H1 (cell line): ENCODE results near the gene TSPAN4. TPM values are rescaled to one million over a fixed set of nuclear protein-coding genes. Genes with fewer than 3 reads are reported as not detected.

Source experiments
- BCL11A ChIP-seq, 2 experiments: IDR thresholded peaks; one replicate each; pipeline ENCODE4 v1.6.1; 2011; ENCODE audit warnings: low read depth in 2 of 2, low read length in 2 of 2, mild to moderate bottlenecking in 2 of 2
- PHF8 ChIP-seq: fragments of 200-600 bp; sonication (generic); conservative IDR thresholded peaks from 2 replicates; pipeline ENCODE4 v1.7.1; 2012; ENCODE audit warnings: low read depth, mild to moderate bottlenecking, inconsistent platforms, low read length, moderate library complexity
- POLR2A ChIP-seq, 2 experiments: IDR thresholded peaks; 1 replicate in 1 of 2; 2 replicates in 1 of 2; pipeline ENCODE4 v1.6.1; 2011; ENCODE audit warnings: low read depth in 2 of 2, low read length in 2 of 2, mild to moderate bottlenecking in 2 of 2; ENCODE audit errors: control extremely low read depth in 1 of 2
- RFX5 ChIP-seq: IDR thresholded peaks from 2 replicates; pipeline ENCODE4 v1.6.1; 2011; ENCODE audit warnings: low read depth, low read length, improper control_type of control experiment, borderline replicate concordance
- SIN3A ChIP-seq, 2 experiments: IDR thresholded peaks in 1 of 2; conservative IDR thresholded peaks in 1 of 2; 2 replicates each; pipeline ENCODE4 v1.6.1; 2011 to 2012; ENCODE audit warnings: low read length in 2 of 2, improper control_type of control experiment in 1 of 2, low read depth in 1 of 2, mild to moderate bottlenecking in 1 of 2
- SIX5 ChIP-seq: IDR thresholded peaks from 2 replicates; pipeline ENCODE4 v1.6.1; 2011; ENCODE audit warnings: mild to moderate bottlenecking, low read depth, low read length
- TAF1 ChIP-seq: IDR thresholded peaks from 2 replicates; pipeline ENCODE4 v1.6.1; 2011; ENCODE audit warnings: mild to moderate bottlenecking, low read depth, low read length
- TBP ChIP-seq: IDR thresholded peaks from 2 replicates; pipeline ENCODE4 v1.6.1; 2011; ENCODE audit warnings: low read depth, low read length, improper control_type of control experiment
- polyA plus RNA-seq, 7 experiments: library from polyadenylated mRNA; depleted of rRNA in 3 of 7; stranded (reverse) in 5 of 7; unstranded in 2 of 7; fragments of >200 nt in 5 of 7; fragments of 200-250 nt in 2 of 7; gene quantifications; 1 replicate in 5 of 7; 2 replicates in 1 of 7; 4 replicates in 1 of 7; pipeline versions ENCODE4 v1.2.1 to v1.2.3, GENCODE V29; 2011 to 2013; ENCODE audit warnings: missing spikeins in 2 of 7, mixed read lengths in 2 of 7
- total RNA-seq: library from RNA; stranded (reverse); fragmentation: NEBNext Ultra II Directional; extraction: Animal tissue kit (Norgen Biotek cat#: 25700); gene quantifications from 2 replicates; pipeline ENCODE4 v1.2.1, GENCODE V29; 2021

Gene TSPAN4
- total and polyA plus RNA-seq, 2 of the 8 experiments (the other 6 are each of a cell fraction or from before 2014, with no cell fraction given) = 74.1 to 145 TPM

DNA sequence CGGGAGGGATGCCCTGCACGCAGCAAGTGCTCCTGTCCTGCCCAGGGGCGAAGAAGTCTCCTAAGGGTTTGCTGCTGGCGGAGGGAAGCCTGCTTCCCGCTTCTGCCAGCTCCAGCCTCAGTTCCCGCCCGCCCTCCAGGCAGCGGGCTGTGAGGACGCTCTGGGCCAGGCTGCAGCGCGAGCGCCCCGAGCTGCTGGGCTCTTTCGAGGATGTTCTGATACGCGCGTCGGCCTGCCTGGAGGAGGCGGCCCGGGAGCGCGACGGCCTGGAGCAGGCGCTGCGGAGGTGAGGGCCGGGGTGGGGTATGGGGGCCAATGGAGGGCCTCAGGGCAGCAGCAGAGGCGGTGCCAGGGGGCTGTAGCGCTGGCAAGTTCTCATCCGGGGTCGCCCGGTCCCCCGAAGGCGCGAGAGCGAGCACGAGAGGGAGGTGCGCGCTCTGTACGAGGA lies 12.8 kb upstream of the TSPAN4 start (continued):
- TF ChIP-seq SIN3A (conservative IDR thresholded peaks at IDR 0.05 in 1 of 2, IDR thresholded peaks at IDR 0.05 in 1 of 2; ENCODE audit: low read depth in 1 of 2, low read length in 2 of 2) = 0 out of 4 replicates have a peak, but pooled peaks of 1 of the 2 experiments have one; percentile 6
- no peak for TF ChIP-seq RFX5
- TF ChIP-seq PHF8 = 0 out of 2 replicates have a peak, but pooled peaks have one; percentile 16
- TF ChIP-seq BCL11A (IDR thresholded peaks at IDR 0.05; ENCODE audit: low read depth in 2 of 2, low read length in 2 of 2) = no peak
- 0 out of 2 replicates have a peak, but pooled peaks have one; percentile 27 for TF ChIP-seq TBP
- no peak for TF ChIP-seq SIX5
- no peak; a peak in 1 of 3 replicates for TF ChIP-seq POLR2A (IDR thresholded peaks at IDR 0.05; ENCODE audit: control extremely low read depth in 1 of 2, low read depth in 2 of 2, low read length in 2 of 2)
- 0 out of 2 replicates have a peak, but pooled peaks have one; percentile 35 for TF ChIP-seq TAF1
